GM12874 (cell line): ENCODE data around the gene ROBO3.

Experiments used
- TF ChIP-seq, protein P1 (sequence below): IDR thresholded peaks from 2 replicates; pipeline ENCODE4 v1.5.1; 2011; ENCODE audit warnings: low read depth, mild to moderate bottlenecking, control low read depth, low read length, moderate library complexity; ENCODE audit not compliant: insufficient read depth

The ROBO3 gene

DNA sequence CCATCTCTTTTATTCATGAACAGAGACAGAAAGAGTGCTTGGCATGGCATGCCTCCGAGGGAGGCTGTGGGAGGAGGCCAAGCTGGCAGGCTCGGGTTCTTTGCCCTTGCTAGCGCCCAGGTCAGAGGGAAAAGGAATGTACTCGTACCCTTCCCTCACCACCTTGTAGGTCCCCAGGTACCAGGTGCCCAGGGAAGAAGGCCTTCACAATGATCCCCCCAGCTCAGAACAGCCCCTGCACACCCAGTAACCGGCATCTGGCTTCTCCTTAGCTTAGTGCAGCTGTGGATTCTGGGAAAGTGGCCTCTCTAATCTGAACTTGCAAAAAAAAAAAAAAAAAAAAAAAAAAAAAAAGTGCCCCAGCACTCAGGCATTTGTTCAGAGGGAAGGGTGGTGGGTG, 55.1 kb downstream of the ROBO3 start:
- TF ChIP-seq, protein P1, sequence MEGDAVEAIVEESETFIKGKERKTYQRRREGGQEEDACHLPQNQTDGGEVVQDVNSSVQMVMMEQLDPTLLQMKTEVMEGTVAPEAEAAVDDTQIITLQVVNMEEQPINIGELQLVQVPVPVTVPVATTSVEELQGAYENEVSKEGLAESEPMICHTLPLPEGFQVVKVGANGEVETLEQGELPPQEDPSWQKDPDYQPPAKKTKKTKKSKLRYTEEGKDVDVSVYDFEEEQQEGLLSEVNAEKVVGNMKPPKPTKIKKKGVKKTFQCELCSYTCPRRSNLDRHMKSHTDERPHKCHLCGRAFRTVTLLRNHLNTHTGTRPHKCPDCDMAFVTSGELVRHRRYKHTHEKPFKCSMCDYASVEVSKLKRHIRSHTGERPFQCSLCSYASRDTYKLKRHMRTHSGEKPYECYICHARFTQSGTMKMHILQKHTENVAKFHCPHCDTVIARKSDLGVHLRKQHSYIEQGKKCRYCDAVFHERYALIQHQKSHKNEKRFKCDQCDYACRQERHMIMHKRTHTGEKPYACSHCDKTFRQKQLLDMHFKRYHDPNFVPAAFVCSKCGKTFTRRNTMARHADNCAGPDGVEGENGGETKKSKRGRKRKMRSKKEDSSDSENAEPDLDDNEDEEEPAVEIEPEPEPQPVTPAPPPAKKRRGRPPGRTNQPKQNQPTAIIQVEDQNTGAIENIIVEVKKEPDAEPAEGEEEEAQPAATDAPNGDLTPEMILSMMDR: no peak

DNA sequence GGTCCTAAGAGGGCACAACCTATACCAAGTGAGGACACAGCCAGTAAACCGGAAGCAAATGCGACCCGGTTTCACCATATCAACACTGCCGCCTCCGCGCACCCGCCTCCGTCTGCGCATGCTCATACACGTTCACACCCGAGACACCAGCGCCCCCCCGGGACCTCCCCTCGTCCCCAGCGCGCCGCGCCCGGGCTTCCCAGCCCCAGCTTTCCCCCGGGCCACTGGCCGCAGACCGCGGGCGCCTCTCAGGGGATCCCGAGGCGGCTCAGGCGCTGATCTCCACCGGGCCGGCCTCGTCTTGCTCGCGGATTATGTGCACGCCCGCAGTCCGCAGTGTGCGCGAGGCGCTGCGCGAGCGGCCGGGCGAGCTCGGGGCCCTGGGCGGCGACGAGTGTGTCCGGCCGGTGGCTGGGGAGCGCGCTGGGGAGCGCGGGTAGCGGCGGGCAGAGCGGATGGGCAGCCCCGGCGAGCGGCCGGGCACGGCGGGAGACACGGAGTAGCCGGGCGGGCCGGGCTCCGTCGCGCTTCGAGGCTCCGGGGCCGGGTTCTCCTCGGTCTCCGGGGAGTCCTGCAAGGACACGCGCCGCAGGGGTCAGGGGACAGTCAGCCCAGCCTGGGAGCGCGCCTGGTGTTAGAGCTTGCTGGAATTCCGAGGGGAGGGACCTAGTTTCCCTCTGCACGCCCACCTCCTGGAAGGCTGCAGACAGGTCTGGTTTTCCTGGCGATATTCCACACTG, 55.8 kb downstream of the ROBO3 start:
- TF ChIP-seq, protein P1: no peak

DNA sequence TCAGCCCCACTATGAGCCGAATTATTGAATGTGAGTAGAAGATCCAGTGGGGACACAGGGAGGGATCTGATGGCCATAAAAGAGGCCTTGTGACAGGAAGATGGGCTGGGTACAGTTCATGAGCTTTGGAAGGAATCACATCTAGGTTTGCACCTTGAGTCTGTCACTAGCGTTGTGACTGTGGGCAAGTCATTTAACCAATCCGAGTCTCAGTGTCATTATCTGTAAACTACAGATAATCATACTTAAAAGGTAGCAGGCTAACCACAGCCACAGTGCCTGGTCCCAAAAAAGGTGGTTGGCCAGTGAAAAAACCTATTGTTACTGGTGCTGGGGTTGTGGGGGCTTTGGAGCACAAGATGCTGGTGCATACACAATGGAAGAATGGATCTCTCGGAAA, 57.6 kb downstream of the ROBO3 start:
- TF ChIP-seq, protein P1: no peak

DNA sequence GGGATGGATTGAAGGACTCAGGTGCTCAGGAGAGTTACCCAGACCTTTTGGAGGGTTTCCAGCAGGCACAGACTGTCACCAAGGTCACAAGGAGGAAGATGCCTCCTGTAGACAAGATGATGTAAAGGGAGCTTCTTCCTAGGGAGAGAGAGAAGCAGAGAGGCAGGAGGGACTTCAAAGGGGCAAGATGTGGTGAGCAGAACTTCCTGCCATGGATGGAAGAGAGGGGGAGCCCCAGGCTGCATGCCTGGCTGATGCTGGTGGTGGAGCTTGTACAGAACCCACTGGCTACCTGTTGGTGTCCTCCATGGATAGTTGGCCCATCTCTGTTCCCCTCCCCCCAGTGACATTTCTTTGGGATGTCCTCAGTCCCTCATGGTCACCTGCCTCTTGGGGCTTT, 58.1 kb downstream of the ROBO3 start:
- TF ChIP-seq, protein P1: no peak

DNA sequence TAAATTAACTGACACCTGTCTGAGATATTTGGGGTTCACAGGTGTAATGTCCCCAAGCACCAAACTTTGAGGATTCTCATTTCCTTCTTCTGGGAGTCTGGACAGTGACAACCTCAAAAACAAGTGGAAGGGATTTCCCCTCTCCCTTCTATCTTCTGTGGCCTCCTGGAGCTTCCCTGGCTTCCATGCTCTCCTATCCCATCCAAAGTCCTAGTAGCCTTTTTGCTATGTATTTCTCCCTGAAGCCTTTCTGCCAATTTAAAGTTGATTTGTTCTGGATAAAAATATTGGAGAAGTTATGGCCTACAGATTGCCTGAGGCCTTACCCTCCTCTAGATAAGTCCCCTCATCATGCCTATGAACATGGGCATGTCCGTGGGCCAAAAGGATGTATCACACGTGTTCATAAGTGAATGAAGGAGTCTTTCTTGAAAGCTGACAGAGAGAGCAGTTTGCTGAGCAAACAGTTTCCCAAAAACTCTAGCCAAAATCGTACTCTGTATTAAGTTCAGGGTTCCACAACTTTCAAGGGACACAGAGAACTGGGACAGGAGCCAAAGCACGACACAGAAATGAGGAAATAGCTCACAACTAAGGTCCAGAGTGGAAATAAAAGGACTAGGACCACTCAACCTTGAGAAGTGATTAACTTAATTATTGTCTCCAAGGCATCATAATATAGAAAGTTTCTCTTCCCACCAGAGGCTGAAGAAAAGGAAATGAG, 63.9 kb downstream of the ROBO3 start:
- TF ChIP-seq, protein P1: no peak

DNA sequence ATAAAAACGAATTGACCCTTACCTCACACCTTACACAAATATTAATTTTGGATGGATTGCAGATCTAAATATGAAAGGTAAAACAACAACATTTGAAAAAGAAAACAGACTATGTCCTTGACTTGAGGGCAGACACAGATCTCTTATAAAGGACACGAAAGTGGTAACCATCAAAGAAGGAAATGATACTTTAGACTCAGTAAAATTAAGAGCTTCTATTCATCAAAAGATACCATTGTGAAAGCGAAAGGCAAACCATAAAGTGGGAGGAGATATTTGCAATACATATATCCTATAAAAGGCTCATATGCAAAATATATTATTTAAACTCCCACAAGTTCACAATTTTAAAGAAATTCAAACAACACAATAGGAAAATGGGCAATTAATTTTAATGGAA, 65.6 kb downstream of the ROBO3 start:
- TF ChIP-seq, protein P1: no peak
